Hematopoietic multipotent progenitor cell treated with erythropoietin and hydrocortisone succinate and interleukin-3 and kit ligand, for 6 days (in vitro differentiated cells): Measurements from ENCODE around the gene PDK2.

Experiments used
- DNase-seq: peaks from one replicate; pipeline ENCODE4 v3.0.0-alpha.2; 2015

The PDK2 gene

GRCh38 chr17:50102164-50102991 is 7.2 kb downstream of the PDK2 start:
- DNase-seq: no peak

GRCh38 chr17:50103252-50103651 is 8.1 kb downstream of the PDK2 start:
- no peak for DNase-seq

GRCh38 chr17:50103941-50104340 is 8.8 kb downstream of the PDK2 start:
- no peak for DNase-seq

GRCh38 chr17:50105811-50106210 is 10.7 kb downstream of the PDK2 start:
- no peak for DNase-seq

GRCh38 chr17:50106393-50107131 is 11.4 kb downstream of the PDK2 start:
- DNase-seq: no peak

- DNase-seq: no peak
Measured at GRCh38 chr17:50107790-50108414, 12.8 kb downstream of the PDK2 start.

- DNase-seq: no peak
Measured at GRCh38 chr17:50108556-50108955, 13.4 kb downstream of the PDK2 start.

DNA sequence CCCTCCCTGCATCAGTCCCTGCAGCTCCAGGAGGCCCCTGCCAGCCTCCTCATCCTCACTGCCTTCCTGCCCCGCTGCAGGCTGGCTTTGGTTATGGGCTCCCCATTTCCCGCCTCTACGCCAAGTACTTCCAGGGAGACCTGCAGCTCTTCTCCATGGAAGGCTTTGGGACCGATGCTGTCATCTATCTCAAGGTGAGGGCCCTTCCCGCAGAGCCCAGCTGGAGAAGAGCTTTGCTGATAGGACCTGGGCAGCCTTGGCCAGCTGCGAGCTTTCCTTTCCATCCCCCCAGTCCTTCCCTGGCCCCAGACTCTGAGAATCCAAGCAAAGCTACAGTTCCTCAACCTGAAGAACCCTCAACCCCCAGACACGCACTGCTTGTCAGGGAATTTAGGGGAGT is 14.1 kb downstream of the PDK2 start:
- no peak for DNase-seq

DNA sequence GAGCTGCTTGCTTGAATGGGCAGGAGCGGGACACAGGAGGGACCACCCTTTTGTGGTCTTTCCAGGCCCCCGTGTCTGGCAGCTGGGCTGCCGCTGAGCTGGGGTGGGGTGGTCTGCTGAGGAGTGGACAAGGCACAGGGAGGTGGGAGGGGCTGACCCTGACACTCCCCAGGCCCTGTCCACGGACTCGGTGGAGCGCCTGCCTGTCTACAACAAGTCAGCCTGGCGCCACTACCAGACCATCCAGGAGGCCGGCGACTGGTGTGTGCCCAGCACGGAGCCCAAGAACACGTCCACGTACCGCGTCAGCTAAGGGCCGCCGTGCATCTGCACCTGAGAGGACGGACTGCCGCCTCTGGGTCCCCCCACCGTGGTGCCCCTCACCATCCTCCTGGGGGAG is 14.6 kb downstream of the PDK2 start:
- DNase-seq: no peak

DNA sequence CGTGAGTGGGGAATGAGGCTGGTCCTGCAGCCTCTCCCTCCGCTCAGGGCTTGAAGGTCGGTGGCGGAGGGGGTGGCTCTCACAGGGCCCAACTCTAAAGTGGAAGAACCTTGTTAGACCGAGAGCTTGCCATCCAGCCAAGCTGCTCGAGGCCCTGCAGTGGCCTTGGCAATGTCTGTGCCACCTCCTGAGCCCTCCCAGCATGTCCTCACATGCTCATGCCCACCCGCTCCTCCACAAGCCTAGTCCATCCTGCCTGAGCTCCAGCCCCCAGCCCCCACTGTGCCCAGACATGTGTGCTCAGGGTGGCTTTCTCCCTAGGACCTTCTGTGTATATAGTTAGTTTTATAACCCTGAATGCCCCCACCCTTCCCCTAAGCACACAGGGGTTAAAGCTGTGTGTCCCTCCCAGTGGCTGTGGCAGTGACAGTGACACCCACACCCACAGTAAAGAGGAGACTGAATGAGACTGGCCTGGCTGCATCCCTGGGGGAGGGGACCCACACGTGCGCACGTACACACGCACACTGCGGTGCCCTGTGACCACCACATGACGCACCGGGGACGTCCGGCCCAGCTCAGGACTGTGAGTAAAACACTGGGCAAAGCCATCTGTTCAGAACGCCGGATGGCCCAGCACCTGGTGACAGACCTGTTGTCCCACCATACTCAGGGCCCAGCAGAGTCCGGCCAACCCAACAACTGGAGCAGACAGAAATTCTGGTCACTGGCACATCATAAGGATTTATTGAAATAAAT is 15.6 kb downstream of the PDK2 start:
- DNase-seq: no peak

- no peak for DNase-seq
Measured at GRCh38 chr17:50111673-50112655, 16.8 kb downstream of the PDK2 start.

DNA sequence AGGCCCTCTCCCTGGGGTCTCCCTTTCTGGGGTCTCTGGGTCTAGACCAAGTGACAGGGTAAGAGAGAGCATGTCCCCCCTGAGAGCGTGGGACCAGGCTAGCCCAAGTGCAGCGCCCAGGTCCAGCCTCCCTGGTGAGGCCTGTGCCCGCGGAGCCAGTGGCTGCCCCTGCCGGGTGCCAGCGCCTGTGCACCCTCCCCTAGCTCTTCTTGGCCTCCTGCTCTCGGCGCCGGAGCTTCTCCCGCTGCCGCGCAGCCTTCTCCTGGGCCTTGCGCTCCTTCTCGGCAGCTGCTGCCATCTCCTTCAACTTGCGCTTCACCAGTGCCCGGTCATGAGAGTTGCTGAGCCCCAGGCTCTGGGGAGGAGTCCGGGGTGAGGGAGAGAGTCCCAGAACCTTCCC is 17.5 kb downstream of the PDK2 start:
- no peak for DNase-seq

GRCh38 chr17:50113624-50114320 is 18.6 kb downstream of the PDK2 start:
- DNase-seq: no peak

DNA sequence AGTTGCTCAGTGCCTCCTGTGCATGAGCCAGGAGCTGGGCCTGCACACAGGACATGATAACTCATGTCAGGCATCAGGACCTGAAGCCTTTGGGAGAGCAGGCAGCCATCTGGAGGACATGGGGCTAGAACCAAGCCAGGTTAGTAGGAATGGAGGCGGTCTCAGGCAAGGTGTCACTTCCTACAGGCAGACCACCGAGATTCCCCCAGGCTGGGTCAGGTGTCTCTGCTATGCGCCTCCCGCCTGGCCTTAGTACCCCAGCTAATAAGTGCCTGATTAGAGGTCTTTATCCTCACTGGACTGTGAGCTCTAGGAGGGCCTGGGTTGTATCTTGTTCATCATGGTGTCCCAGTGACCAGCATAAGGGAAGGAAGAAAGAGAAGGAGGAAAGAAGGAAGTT is 19.2 kb downstream of the PDK2 start:
- DNase-seq: no peak

- DNase-seq: peak; percentile 93
Measured at GRCh38 chr17:50114849-50115357, 19.8 kb downstream of the PDK2 start.

DNA sequence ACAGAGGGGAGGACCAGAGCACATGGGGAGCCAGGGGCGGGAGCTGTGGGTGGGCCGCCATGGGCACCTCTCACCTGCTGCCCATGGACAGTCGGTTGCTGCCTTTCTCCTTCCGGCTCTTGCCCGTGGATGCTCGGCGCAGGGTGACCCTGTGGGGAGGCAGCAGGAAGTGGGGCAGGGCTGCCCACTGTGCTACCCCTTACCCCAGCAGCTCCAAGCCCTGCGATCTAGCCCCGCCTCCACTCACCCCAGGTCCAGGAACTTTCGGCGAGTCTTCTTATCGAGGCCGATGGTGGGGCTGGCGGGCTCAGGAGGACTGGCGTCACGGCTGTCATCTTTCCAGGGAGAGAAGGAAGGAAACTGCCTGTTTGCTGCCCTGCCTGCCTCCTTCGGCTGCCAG is 20.6 kb downstream of the PDK2 start:
- DNase-seq: no peak

DNA sequence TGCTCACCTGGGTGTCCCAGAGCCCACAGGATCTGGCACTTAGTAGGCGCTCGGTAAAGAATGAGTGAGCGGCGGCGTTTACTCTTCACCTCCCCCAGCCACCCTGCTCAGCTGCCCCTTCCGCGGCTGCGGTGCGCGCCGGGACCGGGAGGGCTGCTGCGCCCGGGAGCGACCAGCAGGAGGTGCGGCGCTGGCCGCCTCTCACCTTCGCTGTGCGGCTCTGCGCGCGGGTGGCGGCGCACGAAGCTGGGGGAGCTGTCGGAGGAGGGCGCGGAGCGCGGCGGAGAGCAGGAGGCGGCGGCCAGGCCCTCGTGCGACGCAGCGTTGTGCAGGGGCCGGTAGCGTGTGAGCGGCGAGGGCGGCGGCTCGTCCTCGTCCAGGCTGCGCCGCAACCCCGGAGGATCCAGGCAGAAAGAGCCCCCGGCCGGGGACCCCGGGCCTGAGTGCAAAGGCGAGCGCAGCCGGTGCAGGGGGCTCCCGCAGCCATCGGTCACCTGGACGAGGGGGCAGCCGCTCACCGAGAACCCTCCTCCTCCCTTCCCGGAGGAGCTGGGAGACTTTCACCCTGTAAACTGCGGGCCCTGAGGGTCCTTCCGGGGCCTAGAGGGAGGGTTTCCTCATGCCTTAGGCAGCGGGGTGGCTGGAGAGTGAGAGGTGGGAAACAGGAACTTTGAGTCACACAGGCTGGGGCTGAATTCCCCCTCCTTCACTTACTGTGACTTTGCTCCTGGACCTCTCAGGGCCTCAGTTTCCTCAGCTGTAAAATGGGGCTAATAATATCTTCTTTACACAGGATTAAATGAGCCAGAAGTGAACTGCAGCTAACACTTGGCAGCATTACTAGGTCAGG is 22.3 kb downstream of the PDK2 start:
- DNase-seq: peak; percentile 74

GRCh38 chr17:50118076-50118827 is 23.1 kb downstream of the PDK2 start:
- no peak for DNase-seq

GRCh38 chr17:50118828-50119218 is 23.7 kb downstream of the PDK2 start:
- no peak for DNase-seq
